GM21825 (cell line): ENCODE measurements around the gene LSM6.

Experiments used
- ATAC-seq: cut with Tn5 transposase; IDR thresholded peaks from one replicate; pipeline ENCODE4 v1.9.1; 2021; ENCODE audit warnings: mild to moderate bottlenecking, moderate library complexity; ENCODE audit not compliant: unreplicated experiment

Gene LSM6

DNA sequence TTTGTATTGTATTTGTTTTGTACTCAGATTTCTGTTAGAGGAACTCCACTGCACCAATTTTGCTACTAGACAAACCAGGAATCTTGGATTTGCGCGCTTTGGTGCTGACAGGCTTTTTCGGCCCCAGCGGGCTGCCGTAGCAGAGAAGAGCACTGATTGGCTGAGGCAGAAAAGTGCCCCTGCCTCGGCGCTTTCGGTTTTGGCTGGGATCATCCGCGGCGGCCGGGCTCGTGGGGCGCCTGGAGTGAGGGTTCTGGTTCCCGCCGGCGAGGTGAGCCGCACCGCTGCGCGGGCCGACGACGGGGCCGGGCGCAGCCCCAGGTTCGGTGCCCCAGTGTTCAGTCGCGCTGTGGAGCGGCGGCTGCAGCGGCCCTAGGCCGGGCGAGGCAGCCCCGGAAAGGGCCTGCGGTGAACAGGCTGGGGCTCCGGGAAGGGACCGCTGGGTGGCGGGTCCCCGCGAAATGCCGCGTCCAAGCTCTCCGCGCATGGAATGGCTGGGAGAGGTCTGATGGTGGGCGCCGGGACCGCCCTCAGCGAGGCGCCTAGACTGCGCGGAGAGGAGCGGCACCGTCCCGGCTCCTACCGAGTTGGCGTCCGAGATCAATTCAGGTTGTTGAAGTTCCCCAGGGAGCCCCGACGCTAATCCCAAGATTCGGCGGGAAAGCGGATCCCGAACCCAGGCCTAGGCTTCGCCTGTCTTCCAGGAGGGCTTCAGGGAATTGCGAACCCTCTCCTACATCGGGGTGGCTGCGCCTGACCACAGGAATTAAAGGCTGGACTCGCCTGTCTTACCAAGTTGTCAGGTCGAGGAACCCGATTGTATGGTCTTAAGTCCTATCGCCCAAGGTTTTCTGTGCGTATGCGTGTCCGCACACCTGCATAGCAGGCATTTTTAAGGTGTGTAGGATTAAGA, at the start of gene LSM6:
Gene LSM6 (plus strand): TSS at position 178 of the 913 bp plus-strand sequence. CDS start 7,204 bp downstream, outside the sequence.
- peak; percentile 88 for ATAC-seq

DNA sequence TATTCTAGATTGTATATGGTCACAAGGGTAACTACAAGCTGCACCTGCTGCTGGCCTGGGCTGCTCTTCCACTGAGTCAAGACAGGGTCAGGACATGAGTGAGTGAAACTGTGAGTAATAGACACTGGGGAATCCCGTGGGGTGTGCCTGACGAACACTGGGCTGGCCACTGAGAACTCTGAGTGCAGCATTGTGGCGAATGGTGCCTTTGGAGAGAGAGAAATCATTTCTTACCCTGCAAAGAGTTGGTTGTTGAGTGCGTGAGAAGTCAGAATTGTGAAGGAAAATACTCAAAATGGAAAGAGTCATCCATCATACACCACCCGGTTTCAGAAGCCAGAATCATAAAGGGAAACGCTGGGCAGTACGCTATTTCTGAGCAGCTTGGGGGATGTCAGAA, 43.1 kb upstream of the LSM6 start:
- peak; percentile 98 for ATAC-seq

DNA sequence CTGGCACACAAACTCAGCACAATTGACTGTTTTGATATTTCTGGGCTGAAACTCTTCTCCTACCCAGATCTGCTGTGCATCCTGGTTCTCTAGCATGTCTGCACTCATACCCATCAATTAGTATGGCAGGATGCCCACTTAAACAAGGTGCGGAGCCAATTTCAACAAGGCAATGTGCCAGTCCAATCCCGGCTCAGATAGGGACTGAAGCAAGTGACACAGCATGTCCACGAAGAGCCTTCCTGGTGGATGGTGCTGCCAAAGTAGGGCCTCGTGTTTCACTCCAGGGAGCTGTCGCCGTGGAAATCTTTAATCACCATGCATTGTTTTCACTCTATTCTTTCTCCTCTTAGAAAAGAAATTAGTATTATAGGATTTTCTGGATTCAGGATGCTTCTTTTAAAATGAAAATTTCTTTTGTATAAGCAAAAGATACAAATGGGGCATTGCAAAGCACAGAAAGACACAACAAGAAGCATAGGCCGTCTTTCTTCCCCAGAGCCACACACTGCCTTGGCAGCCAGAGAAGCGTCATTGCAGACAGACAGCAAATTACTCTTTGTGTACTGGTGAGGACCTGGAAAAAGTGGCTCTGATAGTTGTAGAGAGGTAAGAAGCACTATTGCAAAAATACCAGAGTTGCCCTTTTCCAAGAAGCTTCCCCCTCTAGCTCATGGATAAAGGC, 40.6 kb upstream of the LSM6 start:
- ATAC-seq, result no peak

DNA sequence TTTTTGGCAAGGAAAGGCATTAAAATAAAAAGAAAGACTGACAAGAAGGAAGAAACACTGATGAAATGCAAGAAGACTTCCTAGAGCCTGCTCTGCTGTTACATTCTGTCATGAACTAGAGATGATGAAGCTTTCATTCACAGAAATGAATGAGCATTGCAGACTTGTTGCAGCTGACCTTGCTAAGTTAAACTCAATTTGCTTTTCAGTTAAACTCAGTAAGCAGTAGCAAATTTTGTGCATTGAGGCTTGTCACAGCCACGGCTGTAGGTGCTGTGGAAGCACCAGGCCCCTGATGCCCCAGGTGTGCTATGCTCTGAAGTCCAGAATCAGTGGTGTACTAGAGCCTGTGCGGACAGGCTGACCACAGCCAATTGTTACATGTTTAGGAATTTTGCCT, 39.6 kb upstream of the LSM6 start:
- ATAC-seq, result no peak

DNA sequence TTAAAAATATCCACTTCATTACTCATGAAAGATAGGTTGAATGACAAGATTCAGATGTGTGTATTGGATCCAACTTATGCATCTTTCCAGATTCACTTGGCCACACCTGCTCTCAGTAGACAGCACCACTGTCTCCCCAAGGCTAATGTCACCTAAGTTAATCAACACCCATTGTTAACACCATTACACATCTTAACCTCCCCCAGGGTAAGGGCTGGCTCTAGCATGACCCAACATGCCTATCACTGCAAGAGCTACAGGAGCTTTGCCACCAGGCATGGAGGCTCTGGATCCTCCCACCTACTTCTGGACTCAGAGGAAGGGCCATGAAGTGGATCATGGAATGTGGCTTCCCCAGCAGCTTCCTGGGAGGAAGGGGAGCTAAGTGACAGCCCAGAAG, 32.8 kb upstream of the LSM6 start:
- ATAC-seq, result peak; percentile 47

DNA sequence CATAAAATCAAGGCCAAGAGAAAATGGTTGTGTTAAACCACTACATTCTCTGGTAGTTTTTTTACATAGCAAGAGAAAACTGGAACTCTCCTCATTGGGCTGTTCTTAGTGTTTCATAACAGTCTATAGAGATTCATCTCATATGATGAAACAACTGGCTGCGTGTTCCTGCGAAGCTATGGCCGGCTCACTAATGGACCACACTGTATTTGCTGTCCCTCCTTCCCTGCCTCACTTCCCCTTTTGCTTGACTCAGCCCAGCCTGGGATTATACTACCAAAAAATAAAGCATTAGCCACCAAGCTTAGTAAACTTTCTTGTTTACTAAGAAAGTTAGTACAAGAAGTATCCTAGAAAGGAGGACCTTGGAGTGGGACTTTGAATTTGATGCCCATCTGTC, 31.6 kb upstream of the LSM6 start:
- ATAC-seq, result no peak

DNA sequence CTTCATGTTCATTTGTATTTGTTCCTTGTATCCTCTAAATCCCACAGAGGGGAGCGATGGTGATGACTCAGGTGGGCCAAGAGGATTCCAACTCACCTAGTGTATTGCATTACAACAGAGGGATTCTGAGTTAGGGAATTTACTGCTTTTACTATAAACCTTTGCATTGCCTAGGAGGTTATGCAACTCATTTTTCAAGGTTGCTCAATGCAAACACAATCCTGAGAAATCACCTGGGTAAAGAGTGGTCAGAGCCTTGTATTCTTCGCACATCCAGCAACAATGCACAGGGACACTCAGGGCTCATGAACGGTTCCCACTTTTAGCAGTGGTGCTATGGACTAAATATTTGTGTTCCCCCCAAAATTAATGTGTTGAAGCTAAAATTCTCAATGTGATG, 28.6 kb upstream of the LSM6 start:
- ATAC-seq, result no peak

DNA sequence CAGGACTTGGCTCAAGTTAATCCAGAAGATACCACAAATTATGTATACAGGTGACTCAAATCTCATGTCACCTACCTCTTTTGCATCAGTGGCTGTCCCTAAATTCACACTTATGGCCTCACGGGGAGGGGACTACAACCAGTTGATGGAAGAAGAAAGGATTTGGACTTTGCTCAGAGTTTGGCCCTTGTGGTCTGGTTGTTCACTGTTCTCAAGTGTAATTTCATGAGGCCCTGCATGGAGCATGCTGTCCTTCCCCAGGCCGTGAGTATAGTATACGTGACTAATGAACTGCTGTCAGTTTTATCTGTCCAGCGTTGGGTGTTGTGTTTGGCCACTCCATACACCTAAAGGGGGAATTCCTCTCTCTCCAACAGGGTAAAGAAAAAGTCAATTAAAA, 27.5 kb upstream of the LSM6 start:
- no peak for ATAC-seq

DNA sequence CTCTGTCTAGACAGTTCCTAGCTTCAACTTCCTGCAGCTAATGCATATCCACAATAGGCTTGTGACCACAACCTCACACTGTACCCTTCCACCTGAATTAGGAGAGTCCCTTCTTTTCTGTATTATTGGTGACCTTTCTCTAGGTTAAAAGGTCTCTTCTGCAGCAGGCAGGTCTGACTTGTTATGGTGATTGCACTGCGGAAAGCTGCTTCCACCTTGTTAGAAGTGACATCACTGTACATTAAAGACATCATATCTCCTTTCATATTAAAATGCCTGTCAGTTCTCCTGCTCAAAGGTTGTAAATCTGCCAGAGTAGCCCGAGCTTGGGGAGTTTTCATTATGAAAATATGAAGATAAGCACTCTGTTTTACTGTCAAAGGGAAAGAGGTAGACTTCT, 21.5 kb upstream of the LSM6 start:
- ATAC-seq, result no peak

DNA sequence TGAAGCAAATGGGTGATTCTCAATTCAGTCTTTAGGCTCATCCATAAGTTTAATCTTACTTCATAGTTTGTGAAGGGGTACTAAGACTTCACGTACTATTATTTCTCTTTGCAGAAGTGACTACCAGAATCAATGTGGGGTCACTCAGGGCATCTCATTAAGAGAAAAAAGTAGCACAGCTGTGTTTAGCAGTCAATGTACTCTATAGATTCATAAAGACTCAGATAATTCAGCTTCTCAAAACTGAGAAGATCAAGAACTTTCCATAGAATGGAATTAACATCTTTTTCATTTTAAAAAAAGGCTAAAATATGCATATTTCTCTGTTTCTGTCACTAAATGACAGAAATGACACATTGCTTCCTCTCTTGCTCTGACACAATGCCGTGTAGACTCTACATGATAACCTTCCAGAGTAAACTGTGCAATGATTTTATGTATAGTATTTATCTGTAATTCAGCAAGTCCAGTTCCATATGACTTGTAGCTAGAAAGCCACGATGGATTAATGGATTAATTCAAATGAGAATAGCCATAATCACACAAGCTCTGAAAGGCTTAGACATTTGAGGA, 20.3 kb upstream of the LSM6 start:
- no peak for ATAC-seq

DNA sequence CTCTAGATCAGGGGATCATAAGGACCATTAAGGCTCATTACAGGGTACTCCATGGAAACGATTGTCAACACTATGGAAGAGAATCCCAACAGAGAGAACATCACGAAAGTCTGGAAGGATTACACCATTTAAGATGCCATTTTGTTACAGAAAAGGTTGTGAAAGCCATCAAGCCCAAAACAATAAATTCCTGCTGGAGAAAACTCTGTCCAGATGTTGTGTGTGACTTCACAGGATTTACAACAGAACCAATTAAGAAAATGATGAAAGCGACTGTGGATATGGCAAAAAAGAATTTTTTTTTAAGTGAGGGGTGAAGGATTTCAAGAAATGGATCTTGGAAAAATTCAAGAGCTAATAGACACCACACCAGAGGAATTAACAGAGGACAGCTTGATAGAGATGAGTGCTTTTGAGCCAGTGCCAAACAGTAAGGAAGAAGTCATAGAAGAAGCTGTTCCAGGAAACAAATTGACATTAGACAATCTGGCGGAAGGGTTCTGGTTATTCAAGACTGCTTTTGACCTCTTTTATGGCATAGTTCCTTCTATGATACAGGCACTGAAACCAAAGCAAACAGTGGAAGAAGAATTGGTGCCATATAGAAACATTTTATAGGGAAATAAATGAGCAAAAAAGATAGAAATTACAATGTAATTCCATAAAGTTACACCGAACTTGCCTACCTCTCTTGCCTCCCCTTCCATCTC, 17.3 kb upstream of the LSM6 start:
- ATAC-seq, result no peak

DNA sequence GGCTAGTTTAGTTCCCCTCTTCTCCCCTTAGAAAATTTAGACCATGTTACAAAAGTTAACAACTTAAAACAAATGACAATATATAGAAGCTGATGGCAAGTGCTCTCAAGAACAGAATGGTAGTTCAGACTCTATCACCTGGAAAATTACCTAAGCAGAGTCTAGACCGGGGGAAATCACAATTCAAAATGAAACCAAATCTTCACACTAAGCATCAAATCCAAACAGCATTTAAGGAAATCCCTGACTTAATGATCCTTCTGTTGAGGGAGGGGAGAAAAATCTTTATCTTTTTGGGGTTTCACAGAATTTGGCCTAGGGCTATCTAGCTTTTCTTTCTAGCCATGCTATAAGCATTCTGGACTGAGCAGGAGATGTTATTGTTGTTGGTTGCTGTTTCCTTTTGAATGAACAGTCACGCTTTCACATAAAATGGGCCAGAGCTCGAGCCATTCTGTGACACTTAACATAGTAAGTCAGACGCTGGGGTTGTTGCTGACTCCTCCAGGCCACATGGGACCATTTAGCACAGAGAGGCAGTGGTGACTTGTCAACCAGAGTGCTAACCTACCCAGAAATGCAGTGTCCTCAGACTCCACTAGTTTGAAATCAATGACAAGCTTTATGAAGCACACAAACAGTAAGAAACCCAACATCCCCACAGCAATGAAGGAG, 16.0 kb upstream of the LSM6 start:
- ATAC-seq, result peak; percentile 86

DNA sequence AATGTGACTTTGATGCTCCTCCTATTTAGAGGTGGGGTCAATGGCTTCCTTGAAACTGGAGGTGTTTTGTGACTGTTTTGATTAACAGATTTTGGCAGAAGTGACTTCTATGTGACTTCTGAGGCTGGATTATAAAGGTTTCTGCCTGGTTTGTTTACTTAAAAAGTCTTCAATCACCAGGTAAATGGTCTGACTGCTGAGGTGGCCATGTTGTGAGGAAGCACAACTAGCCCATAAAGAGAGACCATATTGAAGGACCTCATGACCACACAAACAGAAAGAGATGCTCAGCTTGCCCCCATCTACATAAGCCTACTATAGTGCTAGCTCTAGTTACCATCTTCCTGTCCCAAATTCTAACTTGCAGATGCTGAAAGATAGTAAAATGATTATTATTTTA, 14.3 kb upstream of the LSM6 start:
- no peak for ATAC-seq

DNA sequence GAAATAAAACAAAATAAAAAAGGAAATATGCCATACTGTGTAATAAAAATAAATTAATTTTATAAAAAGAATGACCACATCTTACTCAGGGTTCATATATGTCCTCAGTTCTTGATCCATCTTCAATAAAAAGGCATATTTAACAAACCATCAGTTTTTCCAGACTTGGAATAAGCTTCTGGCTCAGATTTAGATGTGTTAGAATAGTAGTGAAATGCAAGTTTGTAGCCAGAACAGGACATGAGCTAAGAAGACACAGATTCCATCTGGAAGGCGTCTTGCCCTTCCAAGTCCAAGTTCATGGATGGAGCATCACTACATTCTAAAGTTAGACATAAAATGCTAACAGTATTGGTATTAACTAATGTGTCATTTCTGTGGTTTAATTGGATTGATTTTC, 10.3 kb upstream of the LSM6 start:
- no peak for ATAC-seq

DNA sequence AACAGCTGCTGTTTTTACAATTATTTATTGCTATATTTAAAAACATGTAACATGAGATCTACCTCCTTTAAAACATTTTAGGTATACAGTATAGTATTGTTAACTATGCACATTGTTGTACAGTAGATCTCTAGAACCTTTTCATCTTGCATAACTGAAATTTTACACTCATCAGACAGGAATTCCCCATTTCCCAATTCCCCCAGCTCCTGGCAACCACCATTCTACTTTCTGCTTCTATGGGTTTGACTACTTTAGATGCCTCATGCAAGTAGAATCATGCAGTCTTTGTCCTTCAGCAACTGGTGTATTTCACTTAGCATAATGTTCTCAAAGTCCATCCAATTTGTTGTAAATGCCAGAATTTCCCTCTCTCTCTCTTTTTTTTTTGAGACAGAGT, 9.7 kb upstream of the LSM6 start:
- no peak for ATAC-seq

DNA sequence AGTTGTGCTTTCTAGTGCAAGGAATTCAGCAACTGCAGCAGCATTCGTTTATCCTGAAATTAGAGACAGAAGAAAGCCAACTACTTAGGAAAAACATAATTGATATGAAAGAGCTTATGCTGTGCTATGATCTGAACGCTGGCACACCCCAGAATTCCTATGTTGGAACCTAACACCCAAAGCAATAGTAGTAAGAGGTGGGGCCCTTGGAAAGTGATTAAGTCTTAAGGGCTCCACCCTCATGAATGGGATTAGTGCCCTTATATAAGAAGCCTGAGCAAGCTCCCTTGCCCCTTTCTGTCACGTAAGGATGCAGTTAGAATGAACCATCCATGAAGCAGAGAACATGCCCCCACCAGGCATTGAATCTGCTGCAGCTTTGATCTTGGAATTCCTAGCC, 5.4 kb upstream of the LSM6 start:
- ATAC-seq, result no peak

DNA sequence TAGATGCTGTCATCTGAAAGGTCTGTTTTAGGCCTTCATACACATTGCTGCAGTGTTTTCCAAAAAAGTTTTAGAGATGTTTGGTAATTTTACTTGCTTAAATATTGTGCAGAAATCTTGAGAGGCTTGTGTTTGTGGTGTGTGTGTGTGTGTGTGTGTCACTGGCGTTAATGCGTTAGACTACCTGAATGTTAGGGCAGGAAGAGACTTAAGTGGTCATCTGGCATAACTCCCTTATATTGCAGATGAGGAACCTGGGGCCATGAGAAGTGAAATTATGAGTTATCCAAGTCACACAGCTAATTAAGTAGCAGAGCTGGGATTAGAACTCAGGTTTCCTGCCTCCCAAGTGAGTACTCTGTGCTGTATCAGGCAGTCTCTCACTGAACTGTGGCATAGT, 1.4 kb downstream of the LSM6 start:
- no peak for ATAC-seq

DNA sequence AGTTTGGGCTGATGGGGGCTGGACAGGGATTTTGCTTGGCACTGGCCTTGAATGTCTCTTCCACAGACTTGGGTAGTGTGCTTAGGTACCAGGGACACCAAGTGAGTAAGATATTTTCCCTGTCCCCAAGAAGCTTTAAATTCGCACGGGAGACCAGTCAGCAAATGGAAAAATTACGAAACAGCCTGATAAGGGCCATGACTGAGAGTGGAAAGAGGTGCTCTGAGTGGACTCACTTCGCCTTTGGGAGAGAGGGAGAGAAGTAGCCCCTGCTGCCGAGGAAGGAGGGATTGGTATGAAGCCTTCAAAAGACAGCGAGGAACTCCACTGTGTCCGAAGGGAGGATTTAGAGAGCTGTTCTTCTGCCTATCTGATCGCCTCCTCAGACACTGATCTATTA, 2.6 kb downstream of the LSM6 start:
- no peak for ATAC-seq

DNA sequence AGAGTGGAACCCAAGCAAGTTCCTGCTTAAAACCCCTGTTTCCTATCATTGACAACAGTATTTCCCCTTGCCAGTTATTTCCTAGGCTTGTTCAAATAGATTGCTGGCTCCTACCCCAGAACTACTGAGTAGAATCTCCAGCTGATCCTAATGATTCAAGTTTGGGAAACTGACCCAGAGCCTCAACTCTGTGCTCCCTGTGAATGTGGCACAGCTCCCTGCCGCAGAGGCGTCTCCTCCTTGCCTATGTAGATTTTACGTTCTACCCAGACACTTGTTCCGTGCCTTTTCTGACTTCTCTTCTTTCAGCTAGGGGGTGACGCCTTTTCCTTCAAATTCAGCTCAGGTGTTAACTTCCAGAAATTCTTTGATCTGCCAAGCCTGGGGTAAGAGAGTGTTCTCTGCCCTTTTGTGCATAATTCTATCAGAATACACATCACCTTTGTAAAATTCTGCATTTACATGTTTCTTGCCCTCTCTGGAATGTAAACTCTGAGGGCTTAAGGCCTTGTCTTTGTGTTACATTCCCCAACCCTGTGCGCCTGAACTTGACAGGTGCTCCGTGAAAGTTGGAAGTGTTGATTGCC, 4.4 kb downstream of the LSM6 start:
- no peak for ATAC-seq

DNA sequence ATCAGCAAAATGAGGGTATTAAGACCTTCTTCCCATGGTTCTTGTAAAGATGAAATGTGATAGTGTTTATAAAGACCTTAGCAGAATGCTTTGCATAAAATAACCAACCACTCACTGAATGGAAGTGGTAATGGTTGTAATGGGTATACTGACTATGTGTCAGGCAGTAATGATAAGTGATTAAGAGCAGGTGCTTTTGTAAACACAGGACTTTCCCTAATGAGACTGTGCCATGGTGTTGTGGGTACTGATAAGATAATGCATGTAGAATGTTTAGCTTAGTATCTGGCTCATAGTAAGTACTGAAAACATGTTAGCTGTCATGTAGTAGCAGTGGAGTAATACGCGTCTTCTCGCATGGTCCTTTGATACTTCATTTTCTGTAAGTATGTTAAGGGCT, 6.9 kb downstream of the LSM6 start:
- ATAC-seq, result no peak
